HG03097 (cell line): ENCODE results near the gene SORCS1.

Experiments
- ATAC-seq: cut with Tn5 transposase; IDR thresholded peaks from one replicate; pipeline ENCODE4 v1.9.1; 2021; ENCODE audit not compliant: unreplicated experiment, low FRiP score

Gene SORCS1

GRCh38 chr10:106768204-106768603 is 396.3 kb downstream of the SORCS1 start:
- ATAC-seq, result no peak

- no peak for ATAC-seq
Observed at GRCh38 chr10:106765928-106766327, 398.6 kb downstream of the SORCS1 start.

GRCh38 chr10:106765241-106765754 is 399.2 kb downstream of the SORCS1 start:
- no peak for ATAC-seq

GRCh38 chr10:106764360-106764759 is 400.1 kb downstream of the SORCS1 start:
- no peak for ATAC-seq

GRCh38 chr10:106761906-106762305 is 402.6 kb downstream of the SORCS1 start:
- ATAC-seq, result no peak

- no peak for ATAC-seq
Observed at GRCh38 chr10:106757521-106757920, 407.0 kb downstream of the SORCS1 start.

GRCh38 chr10:106751091-106751490 is 413.4 kb downstream of the SORCS1 start:
- ATAC-seq, result no peak

- ATAC-seq, result no peak
Observed at GRCh38 chr10:106746868-106747267, 417.6 kb downstream of the SORCS1 start.

- no peak for ATAC-seq
Observed at GRCh38 chr10:106741006-106741530, 423.4 kb downstream of the SORCS1 start.

- ATAC-seq, result no peak
Observed at GRCh38 chr10:106740071-106740470, 424.4 kb downstream of the SORCS1 start.

GRCh38 chr10:106734220-106734619 is 430.3 kb downstream of the SORCS1 start:
- ATAC-seq, result no peak

GRCh38 chr10:106728232-106728631 is 436.3 kb downstream of the SORCS1 start:
- no peak for ATAC-seq

- no peak for ATAC-seq
Observed at GRCh38 chr10:106727170-106727569, 437.3 kb downstream of the SORCS1 start.

GRCh38 chr10:106722524-106722923 is 442.0 kb downstream of the SORCS1 start:
- ATAC-seq, result no peak

- ATAC-seq, result no peak
Observed at GRCh38 chr10:106720683-106721082, 443.8 kb downstream of the SORCS1 start.

- ATAC-seq, result no peak
Observed at GRCh38 chr10:106716381-106716780, 448.1 kb downstream of the SORCS1 start.

GRCh38 chr10:106714734-106715555 is 449.6 kb downstream of the SORCS1 start:
- no peak for ATAC-seq

- ATAC-seq, result no peak
Observed at GRCh38 chr10:106713846-106714245, 450.7 kb downstream of the SORCS1 start.

- ATAC-seq, result no peak
Observed at GRCh38 chr10:106712988-106713387, 451.5 kb downstream of the SORCS1 start.

- peak; percentile 79 for ATAC-seq
Observed at GRCh38 chr10:106711313-106711906, 453.1 kb downstream of the SORCS1 start.

GRCh38 chr10:106708506-106708905 is 456.0 kb downstream of the SORCS1 start:
- ATAC-seq, result no peak

- no peak for ATAC-seq
Observed at GRCh38 chr10:106707657-106708056, 456.8 kb downstream of the SORCS1 start.
